Effector memory CD4-positive, alpha-beta T cell (primary cell): ENCODE data around the gene SELENOW.
A peak's percentile ranks its signal among the peaks of the same experiment; 100 is the strongest.
"Not testable (repeated sequence)": the region's sequence is repeated elsewhere in the genome, so short reads cannot be mapped to it uniquely, and the experiment has no call there.

Source experiments
- DNase-seq, 3 donors: peaks; one replicate each; pipeline ENCODE4 v3.0.0-alpha.2; 2020
- H3K27ac ChIP-seq: 2 replicates; pipeline ENCODE4 v1.7.0; 2013; ENCODE audit warnings: mild to moderate bottlenecking, low read length, moderate library complexity; ENCODE audit not compliant: insufficient read depth, poor library complexity, severe bottlenecking
- H3K27me3 ChIP-seq: replicated peaks from 2 replicates; pipeline ENCODE4 v1.7.0; 2013; ENCODE audit warnings: mild to moderate bottlenecking, low read length; ENCODE audit not compliant: insufficient read depth, control insufficient read depth, poor library complexity, severe bottlenecking
- H3K36me3 ChIP-seq: 2 replicates; pipeline ENCODE4 v1.7.0; 2013; ENCODE audit warnings: mild to moderate bottlenecking, low read length, moderate library complexity; ENCODE audit not compliant: control insufficient read depth, insufficient read depth
- H3K4me1 ChIP-seq: 2 replicates; pipeline ENCODE4 v1.7.0; 2013; ENCODE audit warnings: low read length, mild to moderate bottlenecking; ENCODE audit not compliant: control insufficient read depth, insufficient read depth, poor library complexity, severe bottlenecking
- H3K4me3 ChIP-seq: 2 replicates; pipeline ENCODE4 v1.7.0; 2013; ENCODE audit warnings: low read length, low read depth, mild to moderate bottlenecking; ENCODE audit not compliant: insufficient read depth, poor library complexity, severe bottlenecking
- H3K9me3 ChIP-seq: 2 replicates; pipeline ENCODE4 v1.7.0; 2013; ENCODE audit warnings: mild to moderate bottlenecking, low read length, moderate library complexity; ENCODE audit not compliant: control insufficient read depth

The SELENOW gene

GRCh38 chr19:47745010-47745901 lies 33.2 kb upstream of the SELENOW start, which contains the start of gene NOP53:
NOP53 (plus strand) TSS chr19:47745546; CDS start chr19:47745560, 14 bp downstream.
- DNase-seq: peak; percentile 90 to 96 (median 95)
- Histone ChIP-seq H3K36me3 (peaks cover 29% of the 10 kb centered on the region), H3K4me3 (peak within 1 kb of the TSS; percentile 85), H3K4me1 (peaks cover 26% of the 10 kb centered on the region), H3K9me3 (no peaks in the 10 kb centered on the region), H3K27ac (peak within 1 kb of the TSS; percentile 100), H3K27me3 (no peaks in the 10 kb centered on the region)

- Histone ChIP-seq H3K4me1 (peaks cover 26% of the 10 kb centered on the region), H3K36me3 (peaks cover 38% of the 10 kb centered on the region), H3K4me3 (peak overlapping the region; percentile 85), H3K27ac (peak overlapping the region; percentile 100)
- DNase-seq, H3K9me3 ChIP-seq, H3K27me3 ChIP-seq: not testable (repeated sequence)
Observed at GRCh38 chr19:47746129-47746528, 32.4 kb upstream of the SELENOW start.

GRCh38 chr19:47749326-47749725 lies 29.2 kb upstream of the SELENOW start:
- Histone ChIP-seq H3K4me1 (peaks cover 13% of the 10 kb centered on the region), H3K27ac (no peak overlapping the region), H3K9me3 (no peaks in the 10 kb centered on the region), H3K36me3 (peaks cover 68% of the 10 kb centered on the region), H3K4me3 (no peak overlapping the region), H3K27me3 (no peaks in the 10 kb centered on the region)
- no peak for DNase-seq

- DNase-seq: no peak
Observed at GRCh38 chr19:47750752-47751151, 27.8 kb upstream of the SELENOW start.

GRCh38 chr19:47752440-47753211 lies 25.9 kb upstream of the SELENOW start:
- H3K4me3 ChIP-seq: no peak overlapping the region
- no peaks in the 10 kb centered on the region for H3K27me3 ChIP-seq
- peaks cover 94% of the 10 kb centered on the region for H3K36me3 ChIP-seq
- H3K4me1 ChIP-seq: no peaks in the 10 kb centered on the region
- H3K27ac ChIP-seq: no peak overlapping the region
- no peaks in the 10 kb centered on the region for H3K9me3 ChIP-seq
- no peak for DNase-seq

More at GRCh38 chr19:47750752-47751151, 27.8 kb upstream of the SELENOW start:
- no peak overlapping the region for H3K4me3 ChIP-seq
- H3K27ac ChIP-seq: no peak overlapping the region
- peaks cover 82% of the 10 kb centered on the region for H3K36me3 ChIP-seq
- H3K9me3 ChIP-seq: no peaks in the 10 kb centered on the region
- H3K27me3 ChIP-seq: no peaks in the 10 kb centered on the region
- H3K4me1 ChIP-seq: peaks cover 8% of the 10 kb centered on the region

GRCh38 chr19:47754206-47755064 lies 24.1 kb upstream of the SELENOW start:
- no peak for DNase-seq
- Histone ChIP-seq H3K4me1 (no peaks in the 10 kb centered on the region), H3K27ac (no peak overlapping the region), H3K9me3 (no peaks in the 10 kb centered on the region), H3K4me3 (no peak overlapping the region), H3K36me3 (peaks cover 90% of the 10 kb centered on the region), H3K27me3 (no peaks in the 10 kb centered on the region)

- Histone ChIP-seq H3K4me1 (no peaks in the 10 kb centered on the region), H3K9me3 (no peaks in the 10 kb centered on the region), H3K27me3 (no peaks in the 10 kb centered on the region), H3K36me3 (peaks cover 82% of the 10 kb centered on the region), H3K27ac (no peak overlapping the region), H3K4me3 (no peak overlapping the region)
- no peak for DNase-seq
Observed at GRCh38 chr19:47755065-47755761, 23.3 kb upstream of the SELENOW start.

GRCh38 chr19:47755762-47756626 lies 22.5 kb upstream of the SELENOW start:
- no peaks in the 10 kb centered on the region for H3K4me1 ChIP-seq
- DNase-seq: no peak
- no peaks in the 10 kb centered on the region for H3K27me3 ChIP-seq
- no peaks in the 10 kb centered on the region for H3K9me3 ChIP-seq
- H3K27ac ChIP-seq: no peak overlapping the region
- H3K36me3 ChIP-seq: peaks cover 74% of the 10 kb centered on the region
- H3K4me3 ChIP-seq: no peak overlapping the region
